ENCODE results near the gene COP1.
"Not testable (repeated sequence)": the region's sequence is repeated elsewhere in the genome, so short reads cannot be mapped to it uniquely, and the experiment has no call there.

COP1 gene

GRCh38 chr1:176205332-176205914 is 1.7 kb downstream of the COP1 start:
- TF ChIP-seq, protein P1, sequence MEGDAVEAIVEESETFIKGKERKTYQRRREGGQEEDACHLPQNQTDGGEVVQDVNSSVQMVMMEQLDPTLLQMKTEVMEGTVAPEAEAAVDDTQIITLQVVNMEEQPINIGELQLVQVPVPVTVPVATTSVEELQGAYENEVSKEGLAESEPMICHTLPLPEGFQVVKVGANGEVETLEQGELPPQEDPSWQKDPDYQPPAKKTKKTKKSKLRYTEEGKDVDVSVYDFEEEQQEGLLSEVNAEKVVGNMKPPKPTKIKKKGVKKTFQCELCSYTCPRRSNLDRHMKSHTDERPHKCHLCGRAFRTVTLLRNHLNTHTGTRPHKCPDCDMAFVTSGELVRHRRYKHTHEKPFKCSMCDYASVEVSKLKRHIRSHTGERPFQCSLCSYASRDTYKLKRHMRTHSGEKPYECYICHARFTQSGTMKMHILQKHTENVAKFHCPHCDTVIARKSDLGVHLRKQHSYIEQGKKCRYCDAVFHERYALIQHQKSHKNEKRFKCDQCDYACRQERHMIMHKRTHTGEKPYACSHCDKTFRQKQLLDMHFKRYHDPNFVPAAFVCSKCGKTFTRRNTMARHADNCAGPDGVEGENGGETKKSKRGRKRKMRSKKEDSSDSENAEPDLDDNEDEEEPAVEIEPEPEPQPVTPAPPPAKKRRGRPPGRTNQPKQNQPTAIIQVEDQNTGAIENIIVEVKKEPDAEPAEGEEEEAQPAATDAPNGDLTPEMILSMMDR (IDR thresholded peaks at IDR 0.05; ENCODE audit: insufficient read depth, low read length, poor library complexity, severe bottlenecking) = no peak
- Histone ChIP-seq H3K27me3 (replicated peaks; ENCODE audit: control insufficient read depth, insufficient read depth, low read length) (no peaks in the 10 kb centered on the region), H3K36me3 (ENCODE audit: control insufficient read depth, insufficient read depth, low read length) (no peaks in the 10 kb centered on the region), H3K4me3 (replicated peaks; ENCODE audit: low read depth, low read length) (peak overlapping the region; percentile 77)
- no peak for DNase-seq (ENCODE audit: extremely low read depth, insufficient read length)

DNA sequence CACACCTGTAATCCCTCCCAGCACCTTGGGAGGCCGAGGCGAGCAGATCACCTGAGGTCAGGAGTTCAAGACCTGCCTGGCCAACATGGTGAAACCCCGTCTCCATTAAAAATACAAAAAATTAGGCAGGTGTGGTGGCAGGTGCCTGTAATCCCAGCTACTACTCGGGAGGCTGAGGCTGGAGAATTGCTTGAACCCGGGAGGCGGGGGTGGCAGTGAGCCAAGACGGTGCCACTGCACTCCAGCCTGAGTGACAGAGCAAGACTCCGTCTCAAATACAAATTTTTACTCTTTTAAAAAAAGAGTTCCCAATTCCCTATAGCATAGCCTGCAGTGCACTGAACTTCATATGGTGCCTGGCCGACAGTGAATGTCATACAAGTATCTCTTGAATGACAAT is 2.4 kb downstream of the COP1 start:
- not testable (repeated sequence) for H3K36me3 ChIP-seq (ENCODE audit: control insufficient read depth, insufficient read depth, low read length); DNase-seq (ENCODE audit: extremely low read depth, insufficient read length); H3K27me3 ChIP-seq (replicated peaks; ENCODE audit: control insufficient read depth, insufficient read depth, low read length)
- peak overlapping the region; percentile 77 for H3K4me3 ChIP-seq (replicated peaks; ENCODE audit: low read depth, low read length)

DNA sequence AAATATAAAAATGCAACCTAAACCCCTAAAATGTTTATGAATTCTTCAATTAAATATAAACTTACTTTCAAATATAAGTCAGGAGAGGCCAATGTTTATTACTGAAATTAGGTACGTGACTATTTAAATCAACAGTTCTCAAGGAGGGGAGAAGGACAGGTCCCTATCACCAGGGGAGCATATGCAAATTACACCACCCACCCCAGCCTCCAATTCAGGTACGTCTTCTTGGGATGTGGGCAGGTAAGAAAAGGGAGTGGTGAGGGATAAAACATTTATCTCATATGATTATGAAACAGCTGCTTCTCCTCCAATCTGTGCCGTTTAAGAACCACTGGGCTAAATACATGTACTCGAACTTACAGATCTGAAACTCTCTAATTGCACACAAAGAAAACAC is 3.4 kb downstream of the COP1 start:
- TF ChIP-seq, protein P1 (IDR thresholded peaks at IDR 0.05; ENCODE audit: insufficient read depth, low read length, poor library complexity, severe bottlenecking) = no peak
- no peaks in the 10 kb centered on the region for H3K27me3 ChIP-seq (replicated peaks; ENCODE audit: control insufficient read depth, insufficient read depth, low read length)
- H3K36me3 ChIP-seq (ENCODE audit: control insufficient read depth, insufficient read depth, low read length) = no peaks in the 10 kb centered on the region
- no peak for DNase-seq (ENCODE audit: extremely low read depth, insufficient read length)
- no peak overlapping the region for H3K4me3 ChIP-seq (replicated peaks; ENCODE audit: low read depth, low read length)

DNA sequence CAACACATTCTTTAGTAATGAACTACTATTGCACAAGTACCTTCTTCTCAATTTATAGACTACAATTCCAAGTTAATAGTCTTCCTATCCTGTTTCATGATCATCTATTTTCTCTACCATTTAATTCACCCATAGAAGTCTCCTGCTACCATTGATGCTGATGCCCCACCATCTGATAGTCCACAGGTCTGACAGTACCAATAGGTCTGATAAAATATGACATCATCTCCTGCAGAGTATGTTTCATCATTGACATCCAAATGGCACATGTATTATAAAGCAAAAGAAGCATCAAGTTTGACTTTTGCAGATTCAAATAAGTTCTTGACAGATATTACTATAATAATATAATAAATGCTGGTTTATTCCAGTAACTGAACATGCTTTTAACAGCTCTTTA is 5.5 kb downstream of the COP1 start:
- H3K36me3 ChIP-seq (ENCODE audit: control insufficient read depth, insufficient read depth, low read length) = no peaks in the 10 kb centered on the region
- DNase-seq (ENCODE audit: extremely low read depth, insufficient read length) = no peak
- H3K27me3 ChIP-seq (replicated peaks; ENCODE audit: control insufficient read depth, insufficient read depth, low read length) = no peaks in the 10 kb centered on the region
- H3K4me3 ChIP-seq (replicated peaks; ENCODE audit: low read depth, low read length) = no peak overlapping the region
- TF ChIP-seq, protein P1 (IDR thresholded peaks at IDR 0.05; ENCODE audit: insufficient read depth, low read length, poor library complexity, severe bottlenecking) = no peak

GRCh38 chr1:176199707-176200106 is 7.4 kb downstream of the COP1 start:
- Histone ChIP-seq H3K36me3 (ENCODE audit: control insufficient read depth, insufficient read depth, low read length) (no peaks in the 10 kb centered on the region), H3K4me3 (replicated peaks; ENCODE audit: low read depth, low read length) (no peak overlapping the region), H3K27me3 (replicated peaks; ENCODE audit: control insufficient read depth, insufficient read depth, low read length) (no peaks in the 10 kb centered on the region)
- no peak for DNase-seq (ENCODE audit: extremely low read depth, insufficient read length)
- TF ChIP-seq, protein P1 (IDR thresholded peaks at IDR 0.05; ENCODE audit: insufficient read depth, low read length, poor library complexity, severe bottlenecking) = no peak

DNA sequence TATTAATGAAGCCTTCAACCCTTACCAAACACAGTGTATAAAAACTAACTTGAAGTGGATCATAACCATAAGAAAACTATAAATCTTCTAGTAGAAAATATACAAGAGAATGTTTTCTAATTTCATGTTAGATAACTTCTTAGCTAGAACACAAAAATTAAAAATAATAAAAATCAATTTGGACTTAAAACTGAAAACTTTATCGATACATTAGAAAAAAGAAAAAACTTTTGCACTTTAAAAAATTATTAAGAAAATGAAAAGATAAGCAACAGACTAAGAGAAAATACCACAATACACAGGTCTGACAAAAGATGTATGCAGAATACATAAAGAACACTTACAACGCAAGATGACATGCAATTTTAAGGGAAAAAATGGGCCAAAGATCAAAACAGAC is 8.7 kb downstream of the COP1 start:
- no peaks in the 10 kb centered on the region for H3K36me3 ChIP-seq (ENCODE audit: control insufficient read depth, insufficient read depth, low read length)
- no peak for DNase-seq (ENCODE audit: extremely low read depth, insufficient read length)
- no peak overlapping the region for H3K4me3 ChIP-seq (replicated peaks; ENCODE audit: low read depth, low read length)
- H3K27me3 ChIP-seq (replicated peaks; ENCODE audit: control insufficient read depth, insufficient read depth, low read length) = no peaks in the 10 kb centered on the region
- TF ChIP-seq, protein P1 (IDR thresholded peaks at IDR 0.05; ENCODE audit: insufficient read depth, low read length, poor library complexity, severe bottlenecking) = no peak

Data from GM06990 (cell line).